ENCODE results near the gene TECTB.
A peak's percentile ranks its signal among the peaks of the same experiment; 100 is the strongest.

TECTB gene

GRCh38 chr10:112313234-112313633 is 30.0 kb downstream of the TECTB start:
- no peak for DNase-seq

- no peak for DNase-seq
These were observed 30.7 kb downstream of the TECTB start for GRCh38 chr10:112313911-112314310.

DNA sequence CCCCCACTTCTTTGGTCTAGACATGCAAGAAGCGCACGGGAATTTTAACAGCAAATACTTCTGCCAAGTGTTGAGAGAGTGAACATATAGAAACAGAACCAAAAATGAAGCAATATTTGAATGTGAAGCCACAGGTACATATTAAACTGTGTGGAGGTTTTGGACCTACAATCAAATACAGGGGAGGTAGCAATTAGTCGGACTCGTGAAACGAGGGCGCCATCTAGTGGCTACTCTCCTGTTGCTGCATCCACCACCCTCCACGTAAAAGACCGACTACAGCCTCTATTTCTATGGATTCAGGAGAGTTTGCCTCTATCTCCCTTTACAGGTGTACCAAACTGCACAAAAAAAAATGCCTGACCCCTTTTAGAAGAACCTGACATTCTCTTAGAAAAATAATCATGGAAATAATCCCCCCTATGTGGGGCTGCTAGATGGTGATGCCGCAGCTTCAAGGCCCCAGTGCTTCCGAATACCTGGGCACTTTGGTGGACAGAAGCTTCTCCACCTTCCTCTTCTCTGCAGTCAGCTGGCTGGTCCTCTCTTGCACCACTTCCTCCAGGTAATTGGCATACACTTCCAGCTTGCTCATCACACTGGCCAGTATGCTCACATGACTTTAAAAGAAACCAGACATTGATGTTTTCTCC is 31.7 kb downstream of the TECTB start:
- peak; percentile 21 to 68 (median 52) for DNase-seq

GRCh38 chr10:112327678-112328077 is 44.5 kb downstream of the TECTB start:
- no peak for DNase-seq

DNA sequence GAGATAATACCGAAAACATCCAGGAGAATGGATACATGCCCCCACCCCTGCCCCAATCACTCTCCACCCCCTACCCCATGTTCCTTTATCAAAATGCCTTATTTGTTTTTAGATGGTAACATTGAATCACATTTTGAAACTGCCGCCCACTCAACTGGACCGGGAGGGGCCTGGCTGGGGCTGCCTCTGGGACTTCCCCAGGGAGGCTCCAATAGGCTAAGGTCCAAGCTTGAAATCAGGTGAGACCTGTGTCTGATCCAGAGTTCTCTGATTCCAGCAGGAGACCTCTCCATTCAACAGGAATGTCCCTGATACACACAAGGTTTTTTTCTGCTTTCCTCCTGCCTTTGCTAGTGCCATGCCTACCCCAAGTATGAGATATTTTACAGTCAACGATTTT is 47.0 kb downstream of the TECTB start:
- no peak for DNase-seq

- DNase-seq: no peak
These were observed 47.5 kb downstream of the TECTB start for GRCh38 chr10:112330607-112331160.

GRCh38 chr10:112332022-112332421 is 48.8 kb downstream of the TECTB start:
- no peak for DNase-seq

GRCh38 chr10:112332509-112333228 is 49.5 kb downstream of the TECTB start:
- DNase-seq: no peak

DNA sequence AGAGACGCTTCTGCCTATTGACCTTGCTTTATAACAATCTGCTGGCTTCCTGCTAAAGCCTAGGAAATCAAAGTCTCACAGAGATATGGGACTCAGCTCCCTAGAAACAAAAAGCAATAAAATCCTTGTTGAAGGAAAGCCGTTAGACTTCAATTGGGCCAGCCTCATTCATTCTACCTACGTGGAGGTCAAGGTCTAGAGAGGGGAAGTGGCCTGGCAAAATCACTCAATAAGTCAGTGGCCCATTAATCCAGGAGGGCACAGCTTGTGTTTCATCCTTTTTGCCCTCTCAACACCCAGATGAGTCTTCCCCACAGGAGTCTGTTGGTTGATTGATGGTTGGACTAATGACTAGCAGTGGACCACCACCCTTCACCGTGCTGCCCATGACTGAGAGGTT is 50.3 kb downstream of the TECTB start:
- DNase-seq: no peak

DNA sequence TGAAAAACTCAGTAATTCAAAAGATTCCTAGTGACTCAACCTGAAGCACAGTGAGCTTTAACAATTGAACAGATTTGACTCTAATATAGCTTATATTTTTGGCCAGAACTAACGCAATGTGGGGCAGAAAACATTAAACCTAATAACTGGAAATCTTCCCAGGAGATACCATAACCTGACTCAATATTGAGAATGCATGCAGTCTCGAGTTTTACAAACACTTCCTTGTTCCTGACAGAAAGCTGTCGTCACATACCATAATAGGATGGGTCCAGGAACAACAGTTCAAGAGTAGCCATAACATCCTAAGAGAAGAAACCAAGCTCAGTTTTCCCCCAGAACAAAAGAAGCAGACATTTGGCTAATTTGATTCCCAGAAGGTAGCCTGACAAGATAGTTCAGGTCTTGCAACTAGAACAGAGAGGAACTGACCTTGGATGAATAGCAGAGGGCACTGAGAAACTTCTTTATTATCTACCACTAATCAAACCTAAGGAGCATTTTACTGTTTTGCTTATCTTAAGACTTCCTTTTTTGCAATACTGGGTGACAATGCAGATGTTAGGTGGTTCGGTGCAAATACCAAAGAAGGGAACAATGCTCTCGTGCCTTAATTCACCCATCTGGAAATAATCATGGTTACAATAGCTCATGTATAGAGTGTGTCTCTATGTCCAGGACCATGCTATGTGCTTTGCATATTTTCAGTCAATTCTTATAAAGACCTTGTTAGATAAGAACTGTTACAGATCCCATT is 52.1 kb downstream of the TECTB start:
- DNase-seq: no peak

DNA sequence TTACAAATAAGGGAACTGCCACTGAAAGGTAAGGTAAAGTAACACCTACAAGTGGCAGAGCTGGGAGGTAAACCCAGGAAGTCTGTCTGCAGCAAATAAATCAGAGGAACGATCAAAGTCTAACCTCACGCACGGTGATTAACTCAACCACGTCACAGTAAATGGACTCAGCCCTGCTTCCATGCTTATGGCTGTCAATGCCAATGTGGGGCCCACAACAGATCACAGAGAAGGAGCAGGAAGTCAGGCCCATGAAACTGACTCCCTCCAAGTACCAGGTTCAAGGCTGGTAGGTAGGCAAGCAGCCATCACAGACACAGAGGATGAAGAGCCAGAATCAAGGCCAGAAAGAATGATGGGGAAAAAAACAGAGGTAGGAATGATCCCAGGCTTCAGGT is 52.7 kb downstream of the TECTB start:
- DNase-seq: no peak

GRCh38 chr10:112336556-112337201 is 53.5 kb downstream of the TECTB start:
- DNase-seq: no peak

- DNase-seq: no peak
These were observed 55.8 kb downstream of the TECTB start for GRCh38 chr10:112338957-112339356.

GRCh38 chr10:112340601-112341000 is 57.4 kb downstream of the TECTB start:
- DNase-seq: no peak

DNA sequence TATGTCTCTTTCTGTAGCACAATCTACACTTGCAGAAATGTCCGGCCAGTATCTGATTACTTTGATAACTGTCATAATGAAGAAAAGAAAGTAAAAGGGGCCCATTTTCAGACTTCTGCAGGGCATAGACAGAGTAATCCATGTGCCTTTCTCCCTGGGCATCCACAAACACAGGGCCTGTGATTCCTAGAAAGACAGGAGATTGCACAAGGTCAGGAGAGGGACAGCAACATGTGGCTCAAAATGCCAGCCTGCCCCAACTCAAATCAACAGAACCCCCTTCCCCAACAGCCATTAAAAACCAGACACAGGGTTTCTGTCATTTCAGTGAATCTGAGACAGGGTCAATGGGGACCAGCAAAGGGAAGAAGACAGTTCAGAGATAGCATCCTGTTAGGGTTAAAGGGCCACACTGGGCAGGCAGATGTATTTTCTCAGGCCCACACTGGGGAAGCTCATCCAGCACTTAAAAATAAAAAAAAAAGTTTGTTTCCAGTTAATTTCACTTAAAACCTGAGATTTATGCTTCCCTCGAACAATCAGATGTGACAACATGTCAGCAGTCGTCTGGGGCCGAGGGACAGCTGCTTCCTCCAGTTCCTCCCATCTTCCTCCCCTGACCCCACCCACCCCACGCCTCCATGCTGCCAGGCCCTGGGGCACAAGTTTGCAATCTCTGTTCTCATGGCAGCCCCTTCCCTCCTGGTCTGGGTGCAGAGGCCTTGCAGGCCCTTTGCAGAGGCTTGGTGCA is 60.0 kb downstream of the TECTB start:
- DNase-seq: no peak

GRCh38 chr10:112344261-112344660 is 61.1 kb downstream of the TECTB start:
- DNase-seq: no peak

DNA sequence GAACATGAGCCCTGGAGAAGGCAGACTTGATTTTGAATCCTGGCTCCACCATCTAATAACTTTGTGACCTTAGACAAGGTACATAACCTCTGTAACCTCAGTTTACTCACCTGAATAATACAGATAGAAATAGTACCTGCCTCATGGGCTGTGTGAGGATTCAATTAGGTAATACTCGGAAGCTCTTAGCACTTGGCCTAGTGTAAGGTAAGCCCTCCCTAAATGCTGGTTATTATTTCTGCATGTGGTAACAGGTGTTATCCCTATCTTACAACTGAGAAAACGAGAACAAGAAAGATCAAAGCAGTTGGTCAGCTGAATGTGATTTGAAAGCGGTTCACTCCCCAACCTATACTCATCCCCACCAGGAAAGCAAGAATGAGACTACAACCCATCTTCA is 62.0 kb downstream of the TECTB start:
- DNase-seq: no peak

GRCh38 chr10:112345743-112346142 is 62.5 kb downstream of the TECTB start:
- no peak for DNase-seq

DNA sequence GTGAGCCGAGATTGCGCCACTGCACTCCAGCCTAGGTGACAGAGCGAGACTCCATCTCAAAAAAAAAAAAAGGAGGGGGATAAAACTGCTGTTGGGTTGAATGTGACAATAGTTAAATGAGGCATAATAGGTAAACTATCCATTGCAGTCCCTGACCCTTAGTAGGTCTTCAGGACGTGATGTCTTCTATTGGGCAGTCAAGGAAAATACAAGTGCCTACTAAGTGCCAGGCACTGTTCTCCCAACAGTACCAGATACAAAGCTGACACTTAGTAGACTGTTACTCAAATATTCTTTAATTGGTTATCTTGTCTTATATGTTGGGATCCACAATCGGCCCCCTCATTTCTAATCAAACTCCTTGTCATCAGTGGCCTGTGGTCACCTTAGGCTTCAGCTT is 63.6 kb downstream of the TECTB start:
- DNase-seq: no peak

- DNase-seq: no peak
These were observed 64.8 kb downstream of the TECTB start for GRCh38 chr10:112347709-112348671.

- DNase-seq: no peak
These were observed 65.6 kb downstream of the TECTB start for GRCh38 chr10:112348759-112349158.

Measured in stimulated activated naive CD4-positive, alpha-beta T cell (primary cell).